GM12878 (cell line): ENCODE data around the gene PLA2G5. TPM values are rescaled to one million over a fixed set of nuclear protein-coding genes. Genes with fewer than 3 reads are reported as not detected.

Experiments used
- ATAC-seq: fragments of 200-7000 bp; cut with Tn5 transposase; 3 replicates; pipeline ENCODE4 v1.9.1; 2020; ENCODE audit warnings: mild to moderate bottlenecking, moderate library complexity
- BruUV-seq: library from RNA; stranded (reverse); fragments of 400-500 nt; replicated peaks from 2 replicates; lab custom pipeline; 2021; lab: Mats Ljungman, UMichigan
- CTCF ChIA-PET: fragments of 300-600 bp; sonication (Branson Sonifier 250); formaldehyde crosslinking; extraction: SDS; loops from one replicate; lab custom pipeline; 2021; ENCODE audit warnings: inconsistent platforms; lab: Yijun Ruan, JAX
- POLR2A ChIA-PET: fragments of 350-600 bp; formaldehyde crosslinking; extraction: SDS; loops from one replicate; lab custom pipeline; 2021; ENCODE audit warnings: inconsistent platforms; lab: Charles Lee
- RAD21 ChIA-PET: fragments of 300-600 bp; sonication (Branson Sonifier 250); formaldehyde crosslinking; loops from one replicate; lab custom pipeline; 2023; ENCODE audit warnings: antibody characterized with exemption; ENCODE audit not compliant: unreplicated experiment; lab: Charles Lee
- SMC1A ChIA-PET: fragments of 300-600 bp; sonication (Branson Sonifier 250); formaldehyde crosslinking; loops from one replicate; lab custom pipeline; 2023; ENCODE audit not compliant: unreplicated experiment, uncharacterized antibody; lab: Charles Lee
- DNase-seq: peaks from one replicate; pipeline ENCODE4 v3.0.0-alpha.2; 2011; ENCODE audit warnings: low read depth, low spot score
- FAIRE-seq: peaks from 3 replicates; lab custom pipeline; 2011; peaks lifted over from hg19 to GRCh38; lab: Jason Lieb, UNC
- H2AFZ ChIP-seq: 2 replicates; pipeline ENCODE4 v1.6.0; 2011; ENCODE audit warnings: low read depth, low read length, control low read depth; ENCODE audit not compliant: control insufficient read depth
- H3K27ac ChIP-seq: 2 replicates; pipeline ENCODE4 v1.5.1; 2011; ENCODE audit warnings: control low read depth; ENCODE audit not compliant: control insufficient read depth, insufficient read depth
- H3K27me3 ChIP-seq, 2 experiments: replicated peaks in 1 of 2; 2 replicates each; pipeline versions ENCODE4 v1.6.0 to v1.6.1; 2011; ENCODE audit warnings: low read length in 1 of 2; ENCODE audit not compliant: control insufficient read depth in 2 of 2, insufficient read depth in 2 of 2
- H3K36me3 ChIP-seq, 2 experiments: 2 replicates each; pipeline ENCODE4 v1.5.1; 2011; ENCODE audit warnings: low read length in 1 of 2; ENCODE audit not compliant: control insufficient read depth in 2 of 2, insufficient read depth in 2 of 2
- H3K4me1 ChIP-seq: 2 replicates; pipeline ENCODE4 v1.6.1; 2011; ENCODE audit warnings: mild to moderate bottlenecking, low read length, moderate library complexity, mixed read lengths; ENCODE audit not compliant: control insufficient read depth, insufficient read depth
- H3K4me2 ChIP-seq: 2 replicates; pipeline ENCODE4 v1.6.0; 2011; ENCODE audit warnings: control low read depth; ENCODE audit not compliant: control insufficient read depth, insufficient read depth
- H3K4me3 ChIP-seq: fragments of 200-600 bp; sonication (generic); 2 replicates; pipeline ENCODE4 v1.5.1; 2016
- H3K79me2 ChIP-seq: 2 replicates; pipeline ENCODE4 v1.6.0; 2011; ENCODE audit warnings: low read length; ENCODE audit not compliant: control insufficient read depth, insufficient read depth
- H3K9ac ChIP-seq: 2 replicates; pipeline ENCODE4 v1.8.0; 2011; ENCODE audit warnings: low read length, control low read depth, mixed read lengths; ENCODE audit not compliant: control insufficient read depth, insufficient read depth
- H3K9me3 ChIP-seq: replicated peaks from 3 replicates; pipeline ENCODE4 v1.5.1; 2011; ENCODE audit warnings: mild to moderate bottlenecking, low read length; ENCODE audit not compliant: control insufficient read depth, insufficient read depth
- H4K20me1 ChIP-seq: 2 replicates; pipeline ENCODE4 v1.6.0; 2011; ENCODE audit not compliant: control insufficient read depth, insufficient read depth
- BCL11A ChIP-seq: IDR thresholded peaks from 2 replicates; pipeline ENCODE4 v1.6.1; 2011; ENCODE audit warnings: low read depth, low read length
- DPF2 ChIP-seq: fragments of 450-650 bp; IDR thresholded peaks from 2 replicates; pipeline ENCODE4 v1.6.1; 2017; ENCODE audit warnings: mild to moderate bottlenecking
- FOXM1 ChIP-seq: IDR thresholded peaks from 2 replicates; pipeline ENCODE4 v1.6.1; 2012; ENCODE audit warnings: low read depth, mild to moderate bottlenecking, inconsistent platforms, low read length, moderate library complexity
- GATAD2B ChIP-seq: fragments of 450-650 bp; conservative IDR thresholded peaks from 2 replicates; pipeline ENCODE4 v1.6.1; 2017; ENCODE audit warnings: low read depth, mild to moderate bottlenecking, moderate library complexity
- HSF1 ChIP-seq: fragments of 150-350 bp; IDR thresholded peaks from 2 replicates; pipeline ENCODE4 v1.6.1; 2014; ENCODE audit warnings: mild to moderate bottlenecking, low read depth, low read length
- IKZF1 ChIP-seq: fragments of 450-650 bp; conservative IDR thresholded peaks from 2 replicates; pipeline ENCODE4 v1.6.1; 2017; ENCODE audit warnings: antibody characterized with exemption, mild to moderate bottlenecking
- IRF4 ChIP-seq: IDR thresholded peaks from 2 replicates; pipeline ENCODE4 v1.6.1; 2011; ENCODE audit warnings: low read depth, low read length
- JUNB ChIP-seq: IDR thresholded peaks from 2 replicates; pipeline ENCODE4 v1.6.1; 2016; ENCODE audit warnings: antibody characterized with exemption, mild to moderate bottlenecking
- NFIC ChIP-seq: IDR thresholded peaks from 2 replicates; pipeline ENCODE4 v1.6.1; 2012; ENCODE audit warnings: low read depth, mild to moderate bottlenecking, inconsistent platforms, low read length, moderate library complexity
- NR2C1 ChIP-seq: fragments of 450-650 bp; IDR thresholded peaks from 2 replicates; pipeline ENCODE4 v1.6.1; 2017; ENCODE audit warnings: antibody characterized with exemption, mild to moderate bottlenecking, moderate library complexity
- NR2F1 ChIP-seq: fragments of 450-650 bp; conservative IDR thresholded peaks from 2 replicates; pipeline ENCODE4 v1.6.1; 2017; ENCODE audit warnings: mild to moderate bottlenecking
- REST ChIP-seq: IDR thresholded peaks from 2 replicates; pipeline ENCODE4 v1.6.1; 2012; ENCODE audit warnings: mild to moderate bottlenecking, low read depth, low read length
- RUNX3 ChIP-seq: IDR thresholded peaks from 2 replicates; pipeline ENCODE4 v1.6.1; 2012; ENCODE audit warnings: low read length, inconsistent platforms
- SPI1 ChIP-seq: IDR thresholded peaks from 2 replicates; pipeline ENCODE4 v1.6.1; 2011; ENCODE audit warnings: low read depth, mild to moderate bottlenecking, low read length, moderate library complexity, borderline replicate concordance; ENCODE audit not compliant: insufficient read depth
- TCF3 ChIP-seq: IDR thresholded peaks from 2 replicates; pipeline ENCODE4 v1.6.1; 2012; ENCODE audit warnings: low read depth, mild to moderate bottlenecking, low read length, borderline replicate concordance; ENCODE audit not compliant: insufficient read depth
- ZNF24 ChIP-seq: fragments of 450-650 bp; IDR thresholded peaks from 2 replicates; pipeline ENCODE4 v1.6.1; 2017; ENCODE audit warnings: antibody characterized with exemption, mild to moderate bottlenecking
- ZNF687 ChIP-seq: fragments of 450-650 bp; IDR thresholded peaks from 2 replicates; pipeline ENCODE4 v1.6.1; 2017; ENCODE audit warnings: mild to moderate bottlenecking, moderate library complexity
- WGBS: methylation state at CpG from one replicate; pipeline ENCODE4 v1.1.6; 2016; ENCODE audit warnings: low lambda C conversion rate; ENCODE audit not compliant: insufficient replicate concordance, insufficient coverage; ENCODE audit errors: missing lambda C conversion rate; 5-methylcytosine and 5-hydroxymethylcytosine counted together
- in situ Hi-C: fragments of 300-500 bp; cut with MboI; formaldehyde crosslinking; loops from 9 replicates; pipeline ENCODE4 v1.14.3; 2018; ENCODE audit warnings: mixed read lengths
- intact Hi-C: fragments of 100-400 bp; cut with micrococcal nuclease; formaldehyde crosslinking; loops from one replicate; pipeline ENCODE4 v1.14.2; 2022; ENCODE audit not compliant: unreplicated experiment
- polyA plus RNA-seq, 11 experiments: library from polyadenylated mRNA; depleted of rRNA in 4 of 11; unstranded in 6 of 11; stranded (reverse) in 5 of 11; fragments of >200 nt; fragmentation: Nextera tagmentation in 4 of 11; fragmentation: Illumina TruSeq in 1 of 11; extraction: Ambion mirVana in 4 of 11; extraction: Trizol in 1 of 11; gene quantifications; 1 replicate in 1 of 11; 2 replicates in 10 of 11; pipeline versions ENCODE4 v1.2.1 to v1.2.3, GENCODE V29; 2011 to 2016; ENCODE audit warnings: inconsistent platforms in 2 of 11, missing spikeins in 2 of 11, low read depth in 1 of 11
- total RNA-seq, 4 experiments: library from RNA; depleted of rRNA in 3 of 4; stranded (reverse); fragments of >200 nt in 3 of 4; fragmentation: Illumina TruSeq in 1 of 4; extraction: Trizol in 1 of 4; gene quantifications; 2 replicates each; pipeline versions ENCODE4 v1.2.1 to v1.2.3, GENCODE V29; 2013 to 2021

PLA2G5 gene
- total and polyA plus RNA-seq, 10 of the 15 experiments (the other 5 are each of a cell fraction or from before 2014, with no cell fraction given): 0.10 to 0.19 (median 0.17) TPM; not detected in 7

GRCh38 chr1:20059847-20060246, 10.1 kb upstream of the PLA2G5 start:
- H3K36me3 ChIP-seq: no peaks in the 10 kb centered on the region
- H3K4me1 ChIP-seq: peaks cover 19% of the 10 kb centered on the region
- RAD21 ChIA-PET: interaction anchor here (2.0 to 2.6 kb wide), 3 partner anchors 12 to 66 kb away, joined by 7 to 12 read pairs (median 9); no protein-coding TSS in a partner anchor
- CTCF ChIA-PET: interaction anchor here (0.8 kb wide), 1 partner anchor 92 kb away, joined by 3 read pairs; no protein-coding TSS in a partner anchor
- ATAC-seq (peak; percentile 93), DNase-seq (no peak), FAIRE-seq (no peak)
- intact Hi-C loops: no loop called here
- SMC1A ChIA-PET: interaction anchor here (1.2 to 3.6 kb wide), 2 partner anchors 18 to 20 kb away, joined by 5 to 27 read pairs; no protein-coding TSS in a partner anchor
- H3K27ac ChIP-seq: no peak overlapping the region
- no peaks in the 10 kb centered on the region for H4K20me1 ChIP-seq
- H3K9me3 ChIP-seq: no peaks in the 10 kb centered on the region; the same call in 2 of the 3 replicates
- H3K27me3 ChIP-seq: no peaks in the 10 kb centered on the region
- BruUV-seq: no TSS peak
- H2AFZ ChIP-seq: no peak overlapping the region
- 27% methylated on average over 2 of the region's 2 CpGs for WGBS
- no peak overlapping the region for H3K9ac ChIP-seq
- no peak overlapping the region for H3K4me2 ChIP-seq
- in situ Hi-C loops: no loop called here
- no peaks in the 10 kb centered on the region for H3K79me2 ChIP-seq
- POLR2A ChIA-PET: interaction anchor here (1.9 kb wide), 1 partner anchor 13 kb away, joined by 6 read pairs; no protein-coding TSS in a partner anchor
- no peak overlapping the region for H3K4me3 ChIP-seq
- TF ChIP-seq TCF3 (no peak), REST (no peak), ZNF24 (no peak), FOXM1 (no peak), NR2F1 (peak; percentile 96), HSF1 (no peak), IKZF1 (peak; percentile 85), GATAD2B (peak; percentile 50; the same call in 1 of the 2 replicates), IRF4 (peak; percentile 59; the same call in 1 of the 2 replicates), SPI1 (peak; percentile 95), NR2C1 (peak; percentile 78), RUNX3 (peak; percentile 57), ZNF687 (no peak), DPF2 (peak; percentile 72), JUNB (no peak), BCL11A (peak; percentile 40; the same call in 1 of the 2 replicates), NFIC (no peak)
